Kasumi-1 (cell line): ENCODE results near the gene LRP2BP.
"Not testable (repeated sequence)": the region's sequence is repeated elsewhere in the genome, so short reads cannot be mapped to it uniquely, and the experiment has no call there.

Source experiments
- DNase-seq, 2 experiments: peaks; one replicate each; lab custom pipeline; 2025; lab: John Stamatoyannopoulos, UW

The LRP2BP gene

GRCh38 chr4:185325721-185326120 lies 70.0 kb downstream of the LRP2BP start:
- not testable (repeated sequence) for DNase-seq

- DNase-seq = not testable (repeated sequence)
These were observed 71.4 kb downstream of the LRP2BP start for GRCh38 chr4:185324361-185324760.

- DNase-seq = no peak
These were observed 72.1 kb downstream of the LRP2BP start for GRCh38 chr4:185323606-185324005.

GRCh38 chr4:185322803-185323202 lies 72.9 kb downstream of the LRP2BP start:
- no peak for DNase-seq

GRCh38 chr4:185318679-185319078 lies 77.0 kb downstream of the LRP2BP start:
- DNase-seq = peak in 1 of 2 experiments; percentile 8

- peak in 1 of 2 experiments; percentile 12 for DNase-seq
These were observed 77.8 kb downstream of the LRP2BP start for GRCh38 chr4:185317880-185318279.

GRCh38 chr4:185317462-185317861 lies 78.3 kb downstream of the LRP2BP start:
- not testable (repeated sequence) for DNase-seq
